B cell (primary cell): Measurements from ENCODE around the gene KSR2. TPM values are rescaled to one million over a fixed set of nuclear protein-coding genes. Genes with fewer than 3 reads are reported as not detected.

Experiments used
- ATAC-seq: fragments of 200-7000 bp; cut with Tn5 transposase; one replicate; pipeline ENCODE4 v1.10.0; 2021; ENCODE audit warnings: low read depth, mild to moderate bottlenecking, moderate number of reproducible peaks, moderate library complexity
- CTCF ChIA-PET: fragments of 350-600 bp; sonication (Branson Sonifier 250); formaldehyde crosslinking; loops from one replicate; lab custom pipeline; 2021; ENCODE audit warnings: antibody characterized with exemption, inconsistent platforms; lab: Charles Lee
- POLR2A ChIA-PET: fragments of 350-600 bp; sonication (Branson Sonifier 250); formaldehyde crosslinking; loops from one replicate; lab custom pipeline; 2021; ENCODE audit warnings: antibody characterized with exemption; lab: Charles Lee
- DNase-seq: peaks from one replicate; pipeline ENCODE4 v3.0.0; 2013
- H2AFZ ChIP-seq: 2 replicates; pipeline ENCODE4 v1.6.1; 2012; ENCODE audit warnings: mild to moderate bottlenecking, low read depth, low read length; ENCODE audit not compliant: insufficient read depth, poor library complexity, severe bottlenecking
- H3K27ac ChIP-seq, 2 donors: 1 replicate in 1 of 2; 2 replicates in 1 of 2; pipeline ENCODE4 v1.5.1; 2012 to 2013; ENCODE audit warnings: low read length in 2 of 2, mild to moderate bottlenecking in 2 of 2, moderate library complexity in 1 of 2
- H3K27me3 ChIP-seq, 4 experiments: fragments of 200-600 bp in 1 of 4; sonication (generic) in 1 of 4; replicated peaks in 1 of 4; 1 replicate in 2 of 4; 2 replicates in 2 of 4; pipeline versions ENCODE4 v1.6.1 to v1.7.0; 2013 to 2016; ENCODE audit warnings: low read length in 3 of 4, mild to moderate bottlenecking in 2 of 4, mixed read lengths in 1 of 4, moderate library complexity in 1 of 4; ENCODE audit not compliant: insufficient read depth in 4 of 4, control insufficient read depth in 3 of 4; ENCODE audit errors: control extremely low read depth in 1 of 4
- H3K36me3 ChIP-seq, 2 experiments: replicated peaks in 1 of 2; 1 replicate in 1 of 2; 2 replicates in 1 of 2; pipeline versions ENCODE4 v1.6.1 to v1.7.1; 2013; ENCODE audit warnings: low read length in 1 of 2; ENCODE audit not compliant: insufficient read depth in 2 of 2, control insufficient read depth in 1 of 2; ENCODE audit errors: control extremely low read depth in 1 of 2, extremely low read depth in 1 of 2
- H3K4me1 ChIP-seq, 2 donors: fragments of 200-600 bp in 1 of 2; sonication (generic) in 1 of 2; 1 replicate in 1 of 2; 2 replicates in 1 of 2; pipeline versions ENCODE4 v1.5.1 to v1.6.1; 2013 to 2017; ENCODE audit warnings: low read length in 2 of 2; ENCODE audit not compliant: control insufficient read depth in 2 of 2, insufficient read depth in 2 of 2
- H3K4me2 ChIP-seq: replicated peaks from 2 replicates; pipeline ENCODE3; 2012; ENCODE audit warnings: mild to moderate bottlenecking, low read depth, low read length; ENCODE audit not compliant: poor library complexity, severe bottlenecking
- H3K4me3 ChIP-seq, 5 experiments: fragments of 200-600 bp in 1 of 5; sonication (generic) in 1 of 5; 1 replicate in 3 of 5; 2 replicates in 2 of 5; pipeline versions ENCODE4 v1.5.1 to v1.7.0; 2011 to 2016; ENCODE audit warnings: low read length in 4 of 5, mild to moderate bottlenecking in 4 of 5, low read depth in 2 of 5, control low read depth in 1 of 5, moderate library complexity in 1 of 5; ENCODE audit not compliant: insufficient read depth in 1 of 5; ENCODE audit errors: control extremely low read depth in 1 of 5, extremely low read depth in 1 of 5
- H3K79me2 ChIP-seq: fragments of 200-600 bp; sonication (generic); one replicate; pipeline ENCODE4 v1.6.0; 2016; ENCODE audit warnings: low read length; ENCODE audit not compliant: control insufficient read depth, insufficient read depth
- H3K9ac ChIP-seq: fragments of 200-600 bp; sonication (generic); 2 replicates; pipeline ENCODE4 v1.6.1; 2017; ENCODE audit warnings: mild to moderate bottlenecking, low read length, moderate library complexity
- H3K9me3 ChIP-seq, 3 donors: one replicate each; pipeline versions ENCODE4 v1.6.1 to v1.7.1; 2013; ENCODE audit warnings: low read length in 2 of 3; ENCODE audit not compliant: control insufficient read depth in 2 of 3, insufficient read depth in 1 of 3; ENCODE audit errors: control extremely low read depth in 1 of 3
- H4K20me1 ChIP-seq: 2 replicates; pipeline ENCODE4 v1.6.0; 2012; ENCODE audit warnings: mild to moderate bottlenecking, low read length; ENCODE audit not compliant: insufficient read depth, control insufficient read depth, poor library complexity, severe bottlenecking
- H3K27ac Mint-ChIP-seq: one replicate; pipeline ENCODE4 v1.8.0; 2021; ENCODE audit warnings: mixed read lengths
- H3K27me3 Mint-ChIP-seq: one replicate; pipeline ENCODE4 v1.8.0; 2021; ENCODE audit warnings: mixed read lengths
- H3K4me1 Mint-ChIP-seq: one replicate; pipeline ENCODE4 v1.8.0; 2021; ENCODE audit warnings: mixed read lengths
- H3K4me3 Mint-ChIP-seq: one replicate; pipeline ENCODE4 v1.8.0; 2021; ENCODE audit warnings: mixed read lengths
- H3K9me3 Mint-ChIP-seq: one replicate; pipeline ENCODE4 v1.8.0; 2022; ENCODE audit warnings: mixed read lengths; ENCODE audit not compliant: insufficient read depth
- CTCF ChIP-seq: fragments of 200-600 bp; IDR thresholded peaks from one replicate; pipeline ENCODE4 v1.8.0; 2022; ENCODE audit warnings: antibody characterized with exemption, mild to moderate bottlenecking
- EZH2 ChIP-seq: IDR thresholded peaks from 2 replicates; pipeline ENCODE4 v1.6.1; 2012; ENCODE audit warnings: borderline replicate concordance, low read depth, mild to moderate bottlenecking, moderate library complexity, low read length; ENCODE audit not compliant: insufficient read depth, poor library complexity, severe bottlenecking
- WGBS: methylation state at CpG from one replicate; pipeline ENCODE4 v1.1.5; 2013; ENCODE audit warnings: missing lambda C conversion rate; ENCODE audit not compliant: insufficient coverage; 5-methylcytosine and 5-hydroxymethylcytosine counted together
- intact Hi-C: fragments of 100-400 bp; cut with micrococcal nuclease; formaldehyde crosslinking; loops from one replicate; pipeline ENCODE4 v1.10.0; 2022
- polyA plus RNA-seq: library from polyadenylated mRNA; depleted of rRNA; stranded (reverse); fragments of >200 nt; gene quantifications from 2 replicates; pipeline ENCODE4 v1.2.3, GENCODE V29; 2012
- total RNA-seq, 2 donors: library from RNA; stranded (reverse); fragments of 120-200 nt in 1 of 2; gene quantifications; 1 replicate in 1 of 2; 2 replicates in 1 of 2; pipeline versions ENCODE4 v1.2.3 to v1.2.4, GENCODE V29; 2013 to 2022

KSR2 gene
- total and polyA plus RNA-seq, 2 donors (not counting 1 experiment from before 2014, with no cell fraction given) = not detected

GRCh38 chr12:117908411-117908810, 60.4 kb downstream of the KSR2 start:
- TF ChIP-seq CTCF = no peak
- no peak for TF ChIP-seq EZH2
- Histone ChIP-seq H3K27me3 (no peaks in the 10 kb centered on the region), H3K79me2 (no peaks in the 10 kb centered on the region), H3K4me1 (no peaks in the 10 kb centered on the region), H2AFZ (no peak overlapping the region), H4K20me1 (no peaks in the 10 kb centered on the region), H3K27ac (no peak overlapping the region), H3K9me3 (peaks cover 0 to 4% (median 3%) of the 10 kb centered on the region in 3 donors), H3K36me3 (no peaks in the 10 kb centered on the region), H3K4me2 (no peak overlapping the region), H3K4me3 (no peak overlapping the region), H3K9ac (no peak overlapping the region)
- ATAC-seq (no peak), DNase-seq (no peak)
- Mint-ChIP-seq H3K27me3 (no peaks in the 10 kb centered on the region), H3K4me3 (no peak overlapping the region), H3K27ac (no peak overlapping the region), H3K9me3 (peaks cover 10% of the 10 kb centered on the region), H3K4me1 (no peaks in the 10 kb centered on the region)
- WGBS = 94% methylated on average over 3 of the region's 5 CpGs
- ChIA-PET CTCF (no interaction called here), POLR2A (no interaction called here)
- intact Hi-C loops = no loop called here

GRCh38 chr12:117907108-117907689, 61.6 kb downstream of the KSR2 start:
- H3K4me3 ChIP-seq = no peak overlapping the region
- H2AFZ ChIP-seq = no peak overlapping the region
- no peak overlapping the region for H3K4me2 ChIP-seq
- CTCF ChIA-PET = interaction anchor here (0.7 kb wide), 1 partner anchor 218 kb away, joined by 3 read pairs; no protein-coding TSS in a partner anchor
- no peak overlapping the region for H3K27ac Mint-ChIP-seq
- H3K27me3 ChIP-seq = no peaks in the 10 kb centered on the region
- no peak overlapping the region for H3K4me3 Mint-ChIP-seq
- H3K36me3 ChIP-seq = no peaks in the 10 kb centered on the region
- H3K79me2 ChIP-seq = no peaks in the 10 kb centered on the region
- ATAC-seq (no peak), DNase-seq (no peak)
- WGBS = 54% methylated on average over 8 of the region's 11 CpGs
- H3K9me3 ChIP-seq = peaks cover 0 to 4% (median 3%) of the 10 kb centered on the region in 3 donors
- POLR2A ChIA-PET = no interaction called here
- H3K9ac ChIP-seq = no peak overlapping the region
- no peaks in the 10 kb centered on the region for H3K4me1 ChIP-seq
- H4K20me1 ChIP-seq = no peaks in the 10 kb centered on the region
- peaks cover 10% of the 10 kb centered on the region for H3K9me3 Mint-ChIP-seq
- H3K27me3 Mint-ChIP-seq = no peaks in the 10 kb centered on the region
- no peaks in the 10 kb centered on the region for H3K4me1 Mint-ChIP-seq
- TF ChIP-seq EZH2 (no peak), CTCF (no peak)
- intact Hi-C loops = no loop called here
- H3K27ac ChIP-seq = no peak overlapping the region
